ENCODE data around the gene ZNF18.
A peak's percentile ranks its signal among the peaks of the same experiment; 100 is the strongest.
"Not testable (repeated sequence)": the region's sequence is repeated elsewhere in the genome, so short reads cannot be mapped to it uniquely, and the experiment has no call there.

The ZNF18 gene

DNA sequence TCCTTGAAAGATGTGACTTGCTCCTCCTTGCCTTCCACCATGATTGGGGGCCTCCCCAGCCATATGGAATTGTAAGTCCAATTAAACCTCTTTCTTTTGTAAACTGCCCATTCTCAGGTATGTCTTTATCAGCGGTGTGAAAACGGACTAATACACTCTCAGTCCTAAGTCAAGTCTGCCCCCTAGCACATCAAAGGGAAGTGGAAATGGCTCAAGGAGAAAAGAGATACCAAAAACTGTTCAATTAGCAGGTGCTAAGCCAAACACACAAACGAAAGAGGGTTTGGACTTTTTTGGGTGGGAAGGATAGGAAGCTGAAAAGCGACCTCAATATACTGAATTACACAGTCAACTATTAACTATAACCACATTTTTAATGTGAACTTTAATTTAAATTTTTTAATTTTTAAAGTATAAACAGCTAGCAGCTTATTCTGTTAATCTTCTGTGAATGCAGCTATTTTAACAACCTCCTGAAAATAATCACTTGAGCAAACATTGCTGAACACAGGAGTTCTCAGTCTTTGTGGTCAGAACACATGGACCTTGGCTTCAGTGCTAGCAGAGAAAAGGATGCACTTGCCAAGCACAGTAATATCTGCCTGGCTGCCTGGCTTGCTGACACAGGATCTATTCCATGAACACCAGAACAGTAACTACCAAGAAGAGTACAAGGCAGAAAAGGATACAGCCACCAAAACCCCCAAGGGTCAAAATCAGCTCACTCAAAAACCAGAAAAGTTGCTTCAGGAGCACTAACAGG lies 10.9 kb downstream of the ZNF18 start:
- no peak for DNase-seq (ENCODE audit: low spot score)

DNA sequence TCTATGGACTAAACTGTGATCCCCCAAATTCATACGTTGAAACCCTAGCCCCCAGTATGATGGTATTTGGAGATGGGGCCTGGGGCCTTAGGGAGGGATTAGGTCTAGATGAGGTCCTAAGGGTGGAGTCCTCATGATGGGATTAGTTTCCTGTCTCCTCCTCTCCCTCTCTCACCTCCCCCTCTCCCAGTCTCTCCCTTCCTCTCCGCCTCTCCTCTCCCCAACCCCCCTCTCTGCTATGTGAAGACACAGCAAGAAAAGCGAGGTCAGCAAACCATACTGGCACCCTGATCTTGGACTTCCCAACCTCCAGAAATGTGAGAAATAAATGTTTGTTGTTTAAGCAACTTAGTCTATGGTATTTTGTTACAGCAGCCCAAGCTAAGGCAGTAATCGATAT lies 15.4 kb downstream of the ZNF18 start:
- DNase-seq (ENCODE audit: low spot score), result no peak

DNA sequence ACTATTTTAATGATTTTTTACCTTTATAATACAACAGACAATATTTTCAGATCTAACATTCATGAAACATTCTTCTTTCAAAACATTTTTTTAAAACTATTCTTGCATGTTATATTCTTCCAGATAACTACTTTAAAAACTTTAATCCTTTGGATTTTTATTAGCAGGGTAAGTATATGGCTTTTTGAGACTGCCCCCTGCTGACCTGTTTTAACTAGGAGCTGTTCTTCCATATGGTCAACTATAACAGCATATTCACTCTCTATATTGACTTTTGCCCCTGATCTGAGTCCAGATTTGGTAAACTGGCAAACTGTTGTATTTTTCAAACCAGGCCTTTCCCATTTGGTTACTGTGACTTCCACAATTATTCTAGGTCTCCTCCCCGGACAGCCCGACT lies 16.5 kb downstream of the ZNF18 start:
- DNase-seq (ENCODE audit: low spot score), result no peak

DNA sequence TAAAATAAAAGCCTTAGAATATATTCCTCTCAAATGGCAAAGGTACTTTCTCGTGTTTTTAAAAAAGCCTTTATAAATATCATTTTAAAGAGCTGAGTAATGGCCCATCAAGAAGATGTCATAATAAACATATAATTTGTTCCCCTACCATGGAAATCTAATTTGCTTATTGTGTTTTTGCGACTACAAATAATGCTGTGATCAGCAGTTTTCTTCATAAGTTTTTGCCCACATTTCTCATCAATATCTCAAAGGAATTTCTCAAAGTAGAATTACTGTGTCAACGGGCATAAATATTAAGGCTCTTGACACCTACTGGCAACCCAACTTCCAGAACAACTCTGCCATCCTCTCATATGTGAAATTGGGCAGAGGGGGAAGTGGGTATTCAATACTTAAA lies 17.5 kb downstream of the ZNF18 start:
- no peak for DNase-seq (ENCODE audit: low spot score)

DNA sequence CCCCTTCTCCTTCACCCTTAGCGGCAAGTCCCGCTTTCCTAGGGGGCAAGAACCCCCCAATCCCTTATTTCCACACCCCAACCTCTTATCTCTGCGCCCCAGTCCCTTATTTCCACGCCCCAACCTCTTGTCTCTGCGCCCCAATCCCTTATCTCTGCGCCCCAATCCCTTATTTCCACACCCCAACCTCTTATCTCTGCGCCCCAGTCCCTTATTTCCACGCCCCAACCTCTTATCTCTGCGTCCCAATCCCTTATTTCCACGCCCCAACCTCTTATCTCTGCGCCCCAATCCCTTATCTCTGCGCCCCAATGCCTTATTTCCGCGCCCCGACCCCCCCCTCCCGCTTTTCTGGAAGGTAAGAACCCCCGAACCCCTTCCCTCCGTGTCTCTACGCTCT lies 24.5 kb downstream of the ZNF18 start:
- not testable (repeated sequence) for DNase-seq (ENCODE audit: low spot score)

DNA sequence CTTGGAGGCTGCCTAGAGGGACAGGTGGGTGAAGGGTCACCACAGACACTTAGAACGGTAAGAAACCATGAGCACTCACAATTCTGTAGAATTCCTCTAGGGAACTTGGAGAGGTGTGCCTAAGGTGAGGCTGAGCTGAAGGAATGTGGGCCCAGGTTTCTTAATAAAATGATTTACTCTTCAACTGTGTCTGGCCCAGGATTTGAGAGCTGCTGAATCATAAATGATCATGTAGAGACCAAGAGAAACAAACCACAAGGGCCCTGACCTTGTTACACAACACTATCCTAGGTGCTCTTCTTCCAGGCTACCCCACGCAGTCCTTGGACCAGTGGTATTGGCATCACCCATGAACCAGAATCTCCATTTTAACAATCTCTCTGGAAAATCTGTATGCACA lies 27.7 kb downstream of the ZNF18 start:
- no peak for DNase-seq (ENCODE audit: low spot score)

DNA sequence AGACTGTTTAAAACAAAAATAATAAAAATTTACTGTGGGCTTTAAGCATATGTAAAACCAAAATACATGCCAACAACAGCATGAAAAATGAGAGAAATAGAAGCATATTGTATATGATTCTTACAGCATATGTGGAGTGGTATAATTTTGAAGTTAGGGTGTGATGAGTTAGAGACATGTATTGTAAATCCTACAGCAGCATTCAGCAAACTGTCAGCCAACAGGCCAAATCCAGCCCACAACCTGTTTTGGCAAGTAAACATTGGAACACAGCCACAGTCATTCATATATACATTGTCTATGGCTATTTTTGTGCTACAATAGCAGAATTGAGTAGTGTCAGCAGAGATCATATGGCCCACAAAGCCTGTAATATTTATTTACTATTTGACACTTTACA lies 42.3 kb downstream of the ZNF18 start:
- no peak for DNase-seq (ENCODE audit: low spot score)

DNA sequence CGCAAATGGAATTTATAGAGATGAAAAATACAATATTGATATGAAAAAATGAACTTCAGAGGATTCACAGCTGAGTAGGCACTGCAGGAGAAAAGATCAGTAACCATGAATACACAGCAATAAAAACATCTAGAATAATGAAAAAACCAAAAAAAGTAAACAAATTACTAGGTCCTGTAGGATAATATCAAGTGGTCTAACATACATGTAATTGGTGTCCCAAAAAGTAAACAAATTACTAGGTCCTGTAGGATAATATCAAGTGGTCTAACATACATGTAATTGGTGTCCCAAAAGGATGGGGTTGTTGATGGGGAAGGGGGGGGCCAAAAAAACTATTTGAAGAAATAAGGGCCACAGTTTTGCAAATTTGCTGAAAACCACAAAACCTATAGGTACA lies 43.4 kb downstream of the ZNF18 start:
- DNase-seq (ENCODE audit: low spot score), result no peak

DNA sequence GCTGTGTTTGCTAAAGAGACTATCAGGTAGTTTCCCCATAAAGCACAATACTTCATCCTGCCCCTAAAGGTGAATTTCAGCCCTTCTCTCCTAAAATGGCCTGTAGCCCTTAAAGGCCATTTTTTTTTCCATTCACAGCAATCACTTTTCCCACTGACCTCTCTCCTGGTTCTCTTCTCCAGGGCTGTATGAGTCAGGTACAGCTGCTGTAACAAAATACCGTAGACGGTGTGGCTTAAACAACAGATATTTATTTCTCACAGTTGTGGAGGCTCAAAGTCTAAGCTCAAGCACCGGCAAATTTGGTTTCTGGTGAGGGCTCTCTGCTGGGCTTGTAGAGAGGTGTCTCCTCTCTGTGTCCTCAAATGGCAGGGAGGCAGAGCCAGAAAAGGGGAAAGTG lies 44.7 kb downstream of the ZNF18 start:
- DNase-seq (ENCODE audit: low spot score), result no peak

DNA sequence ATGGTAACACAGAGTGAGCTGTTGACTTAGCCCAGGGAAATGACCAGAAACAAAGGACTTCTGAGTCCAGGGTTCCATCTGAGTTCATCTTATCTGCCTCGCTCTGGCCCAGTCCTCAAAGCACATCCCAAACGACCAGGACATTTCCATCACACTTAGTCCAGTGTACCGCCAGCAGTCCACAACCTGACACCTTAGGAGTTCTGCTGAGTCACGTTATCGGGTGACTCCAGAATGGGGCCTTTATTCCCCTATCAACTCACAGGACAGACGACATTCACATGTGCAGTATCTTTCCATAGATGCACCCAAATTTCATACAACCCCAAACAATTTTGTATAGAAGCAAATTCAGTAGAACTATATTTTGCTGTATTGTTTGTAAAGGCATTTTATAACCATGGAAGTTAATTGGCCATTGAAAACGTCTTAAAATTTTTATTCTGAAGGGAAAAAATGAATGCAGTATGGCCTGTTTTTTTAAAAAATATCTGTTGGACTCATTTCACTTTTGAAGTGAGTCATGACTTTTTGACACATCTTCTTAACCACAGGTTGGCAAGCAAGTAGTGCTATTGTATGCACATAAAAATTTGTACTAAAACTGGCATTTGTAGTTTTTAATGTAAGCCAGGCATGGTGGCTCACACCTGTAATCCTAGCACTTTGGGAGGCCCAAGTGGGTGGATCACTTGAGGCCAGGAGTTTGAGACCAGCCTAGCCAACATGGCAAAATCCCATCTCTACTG lies 46.3 kb downstream of the ZNF18 start:
- DNase-seq (ENCODE audit: low spot score), result no peak

DNA sequence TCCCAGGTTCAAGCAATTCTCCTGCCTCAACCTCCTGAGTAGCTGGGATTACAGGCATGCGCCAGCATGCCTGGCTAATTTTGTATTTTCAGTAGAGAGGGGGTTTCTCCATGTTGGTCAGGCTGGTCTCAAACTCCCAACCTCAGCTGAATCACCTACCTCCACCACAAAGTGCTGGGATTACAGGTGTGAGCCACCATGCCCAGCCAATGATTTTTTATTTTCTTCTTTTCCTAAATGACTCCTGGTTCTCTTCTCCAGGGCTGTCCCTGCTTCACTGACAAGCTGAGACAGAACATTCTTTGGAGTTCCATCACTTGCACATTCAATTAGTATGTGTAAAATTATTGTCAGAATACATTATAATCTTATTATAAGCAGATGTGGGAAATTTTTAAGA lies 47.7 kb downstream of the ZNF18 start:
- not testable (repeated sequence) for DNase-seq (ENCODE audit: low spot score)

DNA sequence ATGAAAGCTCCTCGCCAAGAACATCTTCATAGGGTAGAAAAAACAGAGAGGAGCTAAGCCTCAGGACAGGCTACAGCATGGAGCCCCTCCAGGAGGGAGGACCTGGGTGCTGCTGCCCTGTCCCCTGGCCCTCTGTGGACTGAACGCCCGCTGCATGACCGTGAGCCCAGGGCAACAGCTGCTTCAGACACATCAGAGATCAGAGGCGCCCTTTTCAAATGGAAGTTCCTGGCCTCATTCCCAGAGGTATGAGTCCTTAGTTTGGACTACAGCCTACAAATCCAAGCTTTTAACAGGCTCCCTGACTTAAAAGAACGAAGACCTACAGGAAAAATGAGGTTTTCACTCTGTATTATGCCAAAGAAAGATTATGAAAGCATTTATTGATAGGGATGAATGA lies 48.5 kb downstream of the ZNF18 start:
- DNase-seq (ENCODE audit: low spot score), result no peak

DNA sequence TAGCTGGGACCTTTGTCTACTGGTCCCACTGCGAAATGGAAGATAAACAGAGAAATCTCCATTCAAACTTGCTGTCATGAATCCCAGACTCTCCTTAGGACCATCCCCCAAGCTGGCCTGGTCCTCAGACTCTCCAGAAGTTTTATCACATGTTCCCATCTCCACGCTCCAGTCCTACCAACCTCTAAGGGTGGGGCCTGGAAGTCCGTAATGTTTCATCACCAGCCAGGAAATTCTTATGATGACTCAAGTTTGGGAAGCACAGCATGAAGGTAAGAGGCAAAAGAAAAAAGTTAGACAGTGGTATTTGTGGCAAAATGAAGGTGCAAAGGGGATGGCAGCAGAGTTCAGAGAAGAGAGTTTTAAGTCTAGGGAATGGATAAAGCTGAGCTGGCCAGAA lies 52.7 kb downstream of the ZNF18 start:
- DNase-seq (ENCODE audit: low spot score), result no peak

DNA sequence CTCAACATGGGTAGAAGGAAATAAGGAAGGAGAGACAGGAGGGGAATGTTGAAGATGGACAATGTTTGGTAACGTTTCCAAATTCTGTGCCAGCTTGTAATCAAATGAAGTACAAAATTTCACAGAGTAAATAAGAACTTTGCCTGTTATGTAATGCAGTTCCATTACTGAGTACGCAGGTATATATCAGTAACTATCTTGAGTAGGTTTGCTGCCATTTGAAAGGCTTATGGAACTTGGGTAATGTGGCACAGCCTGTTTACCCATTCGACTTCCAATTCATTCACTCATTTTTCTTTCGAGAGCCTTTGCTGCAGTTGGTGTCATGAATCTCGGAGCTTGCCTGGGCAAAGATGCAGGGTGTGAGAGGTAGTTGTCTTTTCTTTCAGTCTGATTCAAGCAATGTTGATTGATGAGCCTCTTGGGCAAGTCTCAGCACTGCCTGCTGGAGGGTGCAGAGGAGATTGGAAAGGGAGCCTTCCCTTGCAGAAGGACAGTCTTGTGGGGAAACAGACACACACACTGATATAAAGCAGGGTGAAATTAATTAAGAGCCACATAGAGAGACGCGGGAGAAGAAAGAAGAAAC lies 53.4 kb downstream of the ZNF18 start:
- no peak for DNase-seq (ENCODE audit: low spot score)

DNA sequence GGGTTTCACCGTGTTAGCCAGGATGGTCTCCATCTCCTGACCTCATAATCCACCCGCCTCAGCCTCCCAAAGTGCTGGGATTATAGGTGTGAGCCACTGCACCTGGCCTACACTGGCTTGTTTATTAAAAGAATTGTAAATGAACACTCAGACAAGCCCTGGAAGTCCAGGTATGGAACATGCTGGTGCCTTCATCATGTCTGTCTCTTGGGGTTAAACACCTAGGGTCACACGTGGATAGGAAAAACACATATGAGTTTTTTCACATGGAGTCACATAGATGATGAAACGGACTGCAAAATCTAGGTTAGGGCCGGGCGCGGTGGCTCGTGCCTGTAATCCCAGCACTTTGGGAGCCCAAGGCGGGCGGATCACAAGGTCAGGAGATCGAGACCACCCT lies 54.2 kb downstream of the ZNF18 start:
- not testable (repeated sequence) for DNase-seq (ENCODE audit: low spot score)

DNA sequence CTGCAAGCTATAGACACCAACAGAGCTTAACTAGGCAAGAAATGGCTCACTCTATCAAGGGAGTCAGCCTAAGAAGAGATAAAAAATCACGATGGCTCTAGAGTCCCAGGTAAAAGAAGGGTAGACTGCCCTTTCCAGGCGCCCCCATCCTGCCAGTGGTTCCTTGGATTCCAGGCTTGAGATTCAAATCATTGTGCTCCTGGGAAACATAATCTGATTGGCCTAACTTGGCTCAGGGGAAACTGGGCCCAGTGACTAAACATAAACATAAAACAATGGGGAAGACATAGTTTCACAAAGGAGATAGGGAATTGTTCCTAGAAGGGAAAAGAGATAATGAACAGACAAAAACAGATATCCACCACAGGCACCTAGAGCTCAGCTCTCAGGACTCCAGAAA lies 56.4 kb downstream of the ZNF18 start:
- no peak for DNase-seq (ENCODE audit: low spot score)

DNA sequence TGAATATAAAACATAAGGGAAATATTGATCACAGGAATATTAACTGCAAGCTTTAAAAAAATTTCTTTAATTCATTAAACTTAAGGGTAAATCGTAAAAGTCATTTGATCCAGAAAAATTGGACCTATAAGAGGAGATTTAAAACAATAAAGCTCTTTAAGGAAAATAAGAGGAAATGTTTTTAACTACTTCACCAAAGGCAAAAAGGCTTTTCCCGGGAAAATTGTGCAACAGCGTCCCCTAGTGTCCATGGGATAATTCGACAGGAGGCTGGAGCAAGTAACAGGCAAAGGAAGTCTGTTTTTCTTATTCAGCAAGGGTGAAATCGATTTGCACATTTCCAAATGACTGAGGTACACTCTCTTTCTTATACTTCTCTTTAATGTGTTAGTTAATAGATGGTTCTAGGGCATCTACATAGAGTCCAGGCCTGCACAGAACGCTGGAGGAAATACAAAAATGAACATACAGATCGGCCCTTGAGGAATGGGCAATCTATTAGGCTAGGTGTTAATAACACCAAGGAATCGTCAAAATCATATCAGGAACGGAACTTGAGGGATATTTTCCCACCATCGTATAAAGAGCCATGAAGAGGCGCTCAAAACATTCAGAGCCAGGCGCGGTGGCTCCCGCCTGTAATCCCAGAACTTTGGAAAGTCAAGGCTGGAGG lies 61.4 kb downstream of the ZNF18 start:
- peak; percentile 66 for DNase-seq (ENCODE audit: low spot score)

DNA sequence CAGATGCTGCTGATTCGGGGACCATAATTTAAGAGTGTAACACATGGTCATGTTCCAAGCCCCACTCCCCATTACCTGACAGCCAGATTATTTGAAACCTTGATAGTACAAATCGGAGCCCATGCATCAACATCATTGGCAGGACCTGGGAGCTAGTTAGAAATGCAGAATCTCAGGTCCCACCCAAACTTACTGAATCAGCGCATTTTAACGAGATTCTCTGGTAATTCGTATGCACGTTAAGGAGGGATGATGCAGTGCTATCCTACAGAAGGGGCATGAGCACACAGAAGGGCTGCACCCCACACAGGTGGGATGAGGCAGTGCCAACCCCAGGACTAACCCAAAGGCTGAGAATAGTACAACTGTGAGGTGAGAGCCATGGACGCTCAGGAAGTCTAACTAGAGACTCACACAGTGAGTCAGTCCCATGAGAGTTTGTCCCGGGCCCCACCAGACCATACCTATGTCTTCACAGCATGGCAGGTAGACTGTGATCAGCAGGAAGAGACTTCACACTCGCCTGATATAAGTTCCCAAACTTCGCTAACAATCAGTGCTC lies 64.9 kb downstream of the ZNF18 start:
- no peak for DNase-seq (ENCODE audit: low spot score)

DNA sequence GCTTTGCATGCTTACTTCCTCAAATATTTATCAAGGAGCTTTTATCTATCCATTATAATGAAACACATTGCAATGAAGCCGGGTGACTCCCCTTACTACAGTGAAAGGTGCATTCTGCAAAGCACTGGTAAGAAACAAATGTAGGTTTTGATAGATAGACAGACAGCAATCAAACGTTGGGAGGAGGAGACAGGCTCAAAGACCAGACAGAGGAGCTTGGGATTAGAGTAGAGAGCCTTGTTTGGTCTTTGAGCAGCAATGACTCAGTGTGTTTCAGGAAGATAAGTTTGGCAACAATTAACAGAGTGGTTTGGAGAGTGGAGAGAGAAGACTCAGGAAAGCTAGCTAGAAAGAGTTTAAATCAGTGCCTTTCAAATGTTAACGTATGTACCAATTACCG lies 68.8 kb downstream of the ZNF18 start:
- no peak for DNase-seq (ENCODE audit: low spot score)
